Parathyroid adenoma (tissue), 2 donors: ENCODE results near the gene RNF169.
A peak's percentile ranks its signal among the peaks of the same experiment; 100 is the strongest.
"Not testable (repeated sequence)": the region's sequence is repeated elsewhere in the genome, so short reads cannot be mapped to it uniquely, and the experiment has no call there.

Experiments
- H2AFZ ChIP-seq: fragments of 300-600 bp; sonication (generic); one replicate; pipeline ENCODE4 v1.7.0; 2017; ENCODE audit warnings: antibody characterized with exemption, mild to moderate bottlenecking
- H3K27ac ChIP-seq: fragments of 300-600 bp; sonication (generic); one replicate; pipeline ENCODE4 v1.7.0; 2017
- H3K27me3 ChIP-seq: fragments of 300-600 bp; sonication (generic); one replicate; pipeline ENCODE4 v1.7.0; 2017; ENCODE audit warnings: low read length; ENCODE audit not compliant: control insufficient read depth, insufficient read depth
- H3K36me3 ChIP-seq: fragments of 300-600 bp; sonication (generic); one replicate; pipeline ENCODE4 v1.7.0; 2017; ENCODE audit warnings: low read length; ENCODE audit not compliant: control insufficient read depth, insufficient read depth
- H3K4me1 ChIP-seq: fragments of 300-600 bp; sonication (generic); one replicate; pipeline ENCODE4 v1.7.0; 2017; ENCODE audit warnings: control low read depth
- H3K4me2 ChIP-seq: fragments of 300-600 bp; sonication (generic); one replicate; pipeline ENCODE4 v1.7.0; 2017; ENCODE audit warnings: low read length
- H3K4me3 ChIP-seq: fragments of 300-600 bp; sonication (generic); one replicate; pipeline ENCODE4 v1.7.0; 2017; ENCODE audit warnings: low read depth, low read length
- H3K79me2 ChIP-seq: fragments of 300-600 bp; sonication (generic); one replicate; pipeline ENCODE4 v1.7.0; 2017; ENCODE audit warnings: control low read depth
- H3K9ac ChIP-seq: fragments of 300-600 bp; sonication (generic); one replicate; pipeline ENCODE4 v1.7.0; 2017; ENCODE audit warnings: mild to moderate bottlenecking
- H3K9me3 ChIP-seq: fragments of 300-600 bp; sonication (generic); one replicate; pipeline ENCODE4 v1.7.0; 2017; ENCODE audit warnings: low read length; ENCODE audit not compliant: control insufficient read depth
- CTCF ChIP-seq: fragments of 300-600 bp; sonication (generic); IDR thresholded peaks from one replicate; pipeline ENCODE4 v1.7.0; 2017; ENCODE audit warnings: antibody characterized with exemption, mild to moderate bottlenecking
- donor health status: primary hyperparathyroidism.

The RNF169 gene

GRCh38 chr11:74749127-74749964, 697 bp downstream of the RNF169 start:
- H3K79me2 ChIP-seq: peaks cover 24% of the 10 kb centered on the region
- H3K4me2 ChIP-seq: peak overlapping the region; percentile 76
- H3K4me1 ChIP-seq: peaks cover 9% of the 10 kb centered on the region
- no peak for TF ChIP-seq CTCF
- H3K36me3 ChIP-seq: no peaks in the 10 kb centered on the region
- H3K4me3 ChIP-seq: peak overlapping the region; percentile 70
- H3K27ac ChIP-seq: peak overlapping the region; percentile 54
- H3K9me3 ChIP-seq: no peaks in the 10 kb centered on the region
- H3K9ac ChIP-seq: peak overlapping the region; percentile 19
- H2AFZ ChIP-seq: peak overlapping the region; percentile 88
- no peaks in the 10 kb centered on the region for H3K27me3 ChIP-seq

DNA sequence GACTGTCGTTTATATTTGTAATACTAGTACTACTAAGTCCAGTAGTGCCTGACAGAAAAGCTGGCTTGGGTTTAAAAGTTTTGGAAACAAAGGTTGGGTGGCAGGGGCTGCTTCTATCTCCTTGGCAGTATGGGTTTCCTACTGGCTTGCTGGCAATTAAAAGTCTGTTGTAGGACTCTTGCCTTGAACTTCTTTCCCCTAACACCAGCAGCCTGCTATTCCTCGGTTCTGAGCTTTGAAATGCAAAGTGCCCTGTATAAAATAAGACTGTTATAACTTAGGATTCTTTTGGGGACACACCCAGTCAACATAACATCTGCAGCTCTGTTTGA, 1.3 kb downstream of the RNF169 start:
- Histone ChIP-seq H3K36me3 (no peaks in the 10 kb centered on the region), H3K9ac (peak overlapping the region; percentile 19), H3K4me3 (peak overlapping the region; percentile 70), H3K79me2 (peaks cover 22% of the 10 kb centered on the region), H3K27me3 (no peaks in the 10 kb centered on the region), H2AFZ (peak overlapping the region; percentile 80), H3K4me1 (peaks cover 9% of the 10 kb centered on the region), H3K27ac (peak overlapping the region; percentile 54), H3K9me3 (no peaks in the 10 kb centered on the region), H3K4me2 (peak overlapping the region; percentile 76)
- TF ChIP-seq CTCF: no peak

GRCh38 chr11:74750598-74750997, 1.9 kb downstream of the RNF169 start:
- H3K4me1 ChIP-seq, H3K27me3 ChIP-seq, H2AFZ ChIP-seq, H3K36me3 ChIP-seq, H3K4me3 ChIP-seq, H3K9ac ChIP-seq, H3K27ac ChIP-seq, H3K4me2 ChIP-seq, H3K9me3 ChIP-seq: not testable (repeated sequence)
- H3K79me2 ChIP-seq: peaks cover 22% of the 10 kb centered on the region

- Histone ChIP-seq H3K27me3 (no peaks in the 10 kb centered on the region), H3K9ac (no peak overlapping the region), H3K4me3 (no peak overlapping the region), H3K9me3 (no peaks in the 10 kb centered on the region), H3K36me3 (no peaks in the 10 kb centered on the region), H3K4me2 (no peak overlapping the region), H2AFZ (no peak overlapping the region), H3K79me2 (peaks cover 21% of the 10 kb centered on the region), H3K4me1 (peaks cover 9% of the 10 kb centered on the region), H3K27ac (no peak overlapping the region)
- TF ChIP-seq CTCF: no peak
Measured at GRCh38 chr11:74751303-74751702, 2.7 kb downstream of the RNF169 start.

- no peak overlapping the region for H3K4me3 ChIP-seq
- H3K27me3 ChIP-seq: no peaks in the 10 kb centered on the region
Measured at GRCh38 chr11:74754507-74755252, 6.0 kb downstream of the RNF169 start.

More at GRCh38 chr11:74754507-74755252, 6.0 kb downstream of the RNF169 start:
- H3K9ac ChIP-seq: no peak overlapping the region
- no peak overlapping the region for H2AFZ ChIP-seq
- H3K4me1 ChIP-seq: no peaks in the 10 kb centered on the region
- H3K4me2 ChIP-seq: no peak overlapping the region
- no peaks in the 10 kb centered on the region for H3K36me3 ChIP-seq
- H3K27ac ChIP-seq: no peak overlapping the region
- no peak for TF ChIP-seq CTCF
- peaks cover 2% of the 10 kb centered on the region for H3K79me2 ChIP-seq
- no peaks in the 10 kb centered on the region for H3K9me3 ChIP-seq
